ENCODE measurements around the gene CEP95. TPM values are rescaled to one million over a fixed set of nuclear protein-coding genes. Genes with fewer than 3 reads are reported as not detected.

Gene CEP95
- total RNA-seq, 1 experiment from 2014 or later: 63.8 TPM

GRCh38 chr17:64498308-64499203 is 8.2 kb upstream of the CEP95 start:
- DNase-seq (ENCODE audit: low spot score) (no peak), ATAC-seq (no peak)
- H3K36me3 Mint-ChIP-seq: peaks cover 55% of the 10 kb centered on the region
- ChIA-PET POLR2A (interaction anchor here (0.6 kb wide), 1 partner anchor 730 kb away, joined by 4 read pairs; no protein-coding TSS in a partner anchor), CTCF (interaction anchor here (1.0 to 1.2 kb wide), 2 partner anchors 79 to 151 kb away, joined by 3 to 5 read pairs; no protein-coding TSS in a partner anchor)
- H3K9me3 Mint-ChIP-seq: no peaks in the 10 kb centered on the region
- peak overlapping the region; percentile 100 for H3K4me3 Mint-ChIP-seq
- peak overlapping the region; percentile 89 for H3K27ac Mint-ChIP-seq
- peaks cover 66% of the 10 kb centered on the region for H3K4me1 Mint-ChIP-seq
- H3K27me3 Mint-ChIP-seq (ENCODE audit: low read depth): no peaks in the 10 kb centered on the region
- no peak for TF ChIP-seq MYBL2 (CRISPR knock-in tag; IDR thresholded peaks at IDR 0.05)
- TF ChIP-seq, protein P1, sequence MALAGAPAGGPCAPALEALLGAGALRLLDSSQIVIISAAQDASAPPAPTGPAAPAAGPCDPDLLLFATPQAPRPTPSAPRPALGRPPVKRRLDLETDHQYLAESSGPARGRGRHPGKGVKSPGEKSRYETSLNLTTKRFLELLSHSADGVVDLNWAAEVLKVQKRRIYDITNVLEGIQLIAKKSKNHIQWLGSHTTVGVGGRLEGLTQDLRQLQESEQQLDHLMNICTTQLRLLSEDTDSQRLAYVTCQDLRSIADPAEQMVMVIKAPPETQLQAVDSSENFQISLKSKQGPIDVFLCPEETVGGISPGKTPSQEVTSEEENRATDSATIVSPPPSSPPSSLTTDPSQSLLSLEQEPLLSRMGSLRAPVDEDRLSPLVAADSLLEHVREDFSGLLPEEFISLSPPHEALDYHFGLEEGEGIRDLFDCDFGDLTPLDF (CRISPR knock-in tag; IDR thresholded peaks at IDR 0.05): no peak
- no peak for TF ChIP-seq FOXP1 (CRISPR knock-in tag; IDR thresholded peaks at IDR 0.05; ENCODE audit: borderline replicate concordance)
- TF ChIP-seq ZNF232 (CRISPR knock-in tag; IDR thresholded peaks at IDR 0.05): no peak
- TF ChIP-seq, protein P2, sequence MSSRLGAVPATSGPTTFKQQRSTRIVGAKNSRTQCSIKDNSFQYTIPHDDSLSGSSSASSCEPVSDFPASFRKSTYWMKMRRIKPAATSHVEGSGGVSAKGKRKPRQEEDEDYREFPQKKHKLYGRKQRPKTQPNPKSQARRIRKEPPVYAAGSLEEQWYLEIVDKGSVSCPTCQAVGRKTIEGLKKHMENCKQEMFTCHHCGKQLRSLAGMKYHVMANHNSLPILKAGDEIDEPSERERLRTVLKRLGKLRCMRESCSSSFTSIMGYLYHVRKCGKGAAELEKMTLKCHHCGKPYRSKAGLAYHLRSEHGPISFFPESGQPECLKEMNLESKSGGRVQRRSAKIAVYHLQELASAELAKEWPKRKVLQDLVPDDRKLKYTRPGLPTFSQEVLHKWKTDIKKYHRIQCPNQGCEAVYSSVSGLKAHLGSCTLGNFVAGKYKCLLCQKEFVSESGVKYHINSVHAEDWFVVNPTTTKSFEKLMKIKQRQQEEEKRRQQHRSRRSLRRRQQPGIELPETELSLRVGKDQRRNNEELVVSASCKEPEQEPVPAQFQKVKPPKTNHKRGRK (CRISPR knock-in tag; IDR thresholded peaks at IDR 0.05; ENCODE audit: borderline replicate concordance): no peak
- no peak for TF ChIP-seq CREM (CRISPR knock-in tag; IDR thresholded peaks at IDR 0.05)
- TF ChIP-seq FOXK1 (CRISPR knock-in tag; IDR thresholded peaks at IDR 0.05): no peak
- no peak for TF ChIP-seq ETV6 (CRISPR knock-in tag; IDR thresholded peaks at IDR 0.05)
- TF ChIP-seq ZNF121 (CRISPR knock-in tag; IDR thresholded peaks at IDR 0.05): no peak
- TF ChIP-seq, protein P3, sequence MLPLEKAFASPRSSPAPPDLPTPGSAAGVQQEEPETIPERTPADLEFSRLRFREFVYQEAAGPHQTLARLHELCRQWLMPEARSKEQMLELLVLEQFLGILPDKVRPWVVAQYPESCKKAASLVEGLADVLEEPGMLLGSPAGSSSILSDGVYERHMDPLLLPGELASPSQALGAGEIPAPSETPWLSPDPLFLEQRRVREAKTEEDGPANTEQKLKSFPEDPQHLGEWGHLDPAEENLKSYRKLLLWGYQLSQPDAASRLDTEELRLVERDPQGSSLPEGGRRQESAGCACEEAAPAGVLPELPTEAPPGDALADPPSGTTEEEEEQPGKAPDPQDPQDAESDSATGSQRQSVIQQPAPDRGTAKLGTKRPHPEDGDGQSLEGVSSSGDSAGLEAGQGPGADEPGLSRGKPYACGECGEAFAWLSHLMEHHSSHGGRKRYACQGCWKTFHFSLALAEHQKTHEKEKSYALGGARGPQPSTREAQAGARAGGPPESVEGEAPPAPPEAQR (CRISPR knock-in tag; IDR thresholded peaks at IDR 0.05): no peak
- peak; percentile 55 for TF ChIP-seq EMX1 (CRISPR knock-in tag; IDR thresholded peaks at IDR 0.05)
- TF ChIP-seq ZNF219 (CRISPR knock-in tag; IDR thresholded peaks at IDR 0.05; ENCODE audit: borderline replicate concordance): no peak
- TF ChIP-seq, protein P4, sequence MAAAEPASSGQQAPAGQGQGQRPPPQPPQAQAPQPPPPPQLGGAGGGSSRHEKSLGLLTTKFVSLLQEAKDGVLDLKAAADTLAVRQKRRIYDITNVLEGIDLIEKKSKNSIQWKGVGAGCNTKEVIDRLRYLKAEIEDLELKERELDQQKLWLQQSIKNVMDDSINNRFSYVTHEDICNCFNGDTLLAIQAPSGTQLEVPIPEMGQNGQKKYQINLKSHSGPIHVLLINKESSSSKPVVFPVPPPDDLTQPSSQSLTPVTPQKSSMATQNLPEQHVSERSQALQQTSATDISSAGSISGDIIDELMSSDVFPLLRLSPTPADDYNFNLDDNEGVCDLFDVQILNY (CRISPR knock-in tag; IDR thresholded peaks at IDR 0.05): no peak
- 0 out of 2 replicates have a peak, but pooled peaks have one; percentile 30 for TF ChIP-seq PRRX2 (CRISPR knock-in tag; IDR thresholded peaks at IDR 0.05)
- no peak for TF ChIP-seq CBFB (CRISPR knock-in tag; IDR thresholded peaks at IDR 0.05; ENCODE audit: low read depth)
- no peak for TF ChIP-seq NR1H2 (CRISPR knock-in tag; IDR thresholded peaks at IDR 0.05)
- TF ChIP-seq OVOL2 (CRISPR knock-in tag; IDR thresholded peaks at IDR 0.05; ENCODE audit: borderline replicate concordance): no peak
- TF ChIP-seq, protein P5, sequence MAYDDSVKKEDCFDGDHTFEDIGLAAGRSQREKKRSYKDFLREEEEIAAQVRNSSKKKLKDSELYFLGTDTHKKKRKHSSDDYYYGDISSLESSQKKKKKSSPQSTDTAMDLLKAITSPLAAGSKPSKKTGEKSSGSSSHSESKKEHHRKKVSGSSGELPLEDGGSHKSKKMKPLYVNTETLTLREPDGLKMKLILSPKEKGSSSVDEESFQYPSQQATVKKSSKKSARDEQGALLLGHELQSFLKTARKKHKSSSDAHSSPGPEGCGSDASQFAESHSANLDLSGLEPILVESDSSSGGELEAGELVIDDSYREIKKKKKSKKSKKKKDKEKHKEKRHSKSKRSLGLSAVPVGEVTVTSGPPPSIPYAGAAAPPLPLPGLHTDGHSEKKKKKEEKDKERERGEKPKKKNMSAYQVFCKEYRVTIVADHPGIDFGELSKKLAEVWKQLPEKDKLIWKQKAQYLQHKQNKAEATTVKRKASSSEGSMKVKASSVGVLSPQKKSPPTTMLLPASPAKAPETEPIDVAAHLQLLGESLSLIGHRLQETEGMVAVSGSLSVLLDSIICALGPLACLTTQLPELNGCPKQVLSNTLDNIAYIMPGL (CRISPR knock-in tag; IDR thresholded peaks at IDR 0.05): no peak
- TF ChIP-seq, protein P6, sequence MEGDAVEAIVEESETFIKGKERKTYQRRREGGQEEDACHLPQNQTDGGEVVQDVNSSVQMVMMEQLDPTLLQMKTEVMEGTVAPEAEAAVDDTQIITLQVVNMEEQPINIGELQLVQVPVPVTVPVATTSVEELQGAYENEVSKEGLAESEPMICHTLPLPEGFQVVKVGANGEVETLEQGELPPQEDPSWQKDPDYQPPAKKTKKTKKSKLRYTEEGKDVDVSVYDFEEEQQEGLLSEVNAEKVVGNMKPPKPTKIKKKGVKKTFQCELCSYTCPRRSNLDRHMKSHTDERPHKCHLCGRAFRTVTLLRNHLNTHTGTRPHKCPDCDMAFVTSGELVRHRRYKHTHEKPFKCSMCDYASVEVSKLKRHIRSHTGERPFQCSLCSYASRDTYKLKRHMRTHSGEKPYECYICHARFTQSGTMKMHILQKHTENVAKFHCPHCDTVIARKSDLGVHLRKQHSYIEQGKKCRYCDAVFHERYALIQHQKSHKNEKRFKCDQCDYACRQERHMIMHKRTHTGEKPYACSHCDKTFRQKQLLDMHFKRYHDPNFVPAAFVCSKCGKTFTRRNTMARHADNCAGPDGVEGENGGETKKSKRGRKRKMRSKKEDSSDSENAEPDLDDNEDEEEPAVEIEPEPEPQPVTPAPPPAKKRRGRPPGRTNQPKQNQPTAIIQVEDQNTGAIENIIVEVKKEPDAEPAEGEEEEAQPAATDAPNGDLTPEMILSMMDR (IDR thresholded peaks at IDR 0.05): no peak
- no peak for TF ChIP-seq MLX (CRISPR knock-in tag; IDR thresholded peaks at IDR 0.05)
- TF ChIP-seq, protein P7, sequence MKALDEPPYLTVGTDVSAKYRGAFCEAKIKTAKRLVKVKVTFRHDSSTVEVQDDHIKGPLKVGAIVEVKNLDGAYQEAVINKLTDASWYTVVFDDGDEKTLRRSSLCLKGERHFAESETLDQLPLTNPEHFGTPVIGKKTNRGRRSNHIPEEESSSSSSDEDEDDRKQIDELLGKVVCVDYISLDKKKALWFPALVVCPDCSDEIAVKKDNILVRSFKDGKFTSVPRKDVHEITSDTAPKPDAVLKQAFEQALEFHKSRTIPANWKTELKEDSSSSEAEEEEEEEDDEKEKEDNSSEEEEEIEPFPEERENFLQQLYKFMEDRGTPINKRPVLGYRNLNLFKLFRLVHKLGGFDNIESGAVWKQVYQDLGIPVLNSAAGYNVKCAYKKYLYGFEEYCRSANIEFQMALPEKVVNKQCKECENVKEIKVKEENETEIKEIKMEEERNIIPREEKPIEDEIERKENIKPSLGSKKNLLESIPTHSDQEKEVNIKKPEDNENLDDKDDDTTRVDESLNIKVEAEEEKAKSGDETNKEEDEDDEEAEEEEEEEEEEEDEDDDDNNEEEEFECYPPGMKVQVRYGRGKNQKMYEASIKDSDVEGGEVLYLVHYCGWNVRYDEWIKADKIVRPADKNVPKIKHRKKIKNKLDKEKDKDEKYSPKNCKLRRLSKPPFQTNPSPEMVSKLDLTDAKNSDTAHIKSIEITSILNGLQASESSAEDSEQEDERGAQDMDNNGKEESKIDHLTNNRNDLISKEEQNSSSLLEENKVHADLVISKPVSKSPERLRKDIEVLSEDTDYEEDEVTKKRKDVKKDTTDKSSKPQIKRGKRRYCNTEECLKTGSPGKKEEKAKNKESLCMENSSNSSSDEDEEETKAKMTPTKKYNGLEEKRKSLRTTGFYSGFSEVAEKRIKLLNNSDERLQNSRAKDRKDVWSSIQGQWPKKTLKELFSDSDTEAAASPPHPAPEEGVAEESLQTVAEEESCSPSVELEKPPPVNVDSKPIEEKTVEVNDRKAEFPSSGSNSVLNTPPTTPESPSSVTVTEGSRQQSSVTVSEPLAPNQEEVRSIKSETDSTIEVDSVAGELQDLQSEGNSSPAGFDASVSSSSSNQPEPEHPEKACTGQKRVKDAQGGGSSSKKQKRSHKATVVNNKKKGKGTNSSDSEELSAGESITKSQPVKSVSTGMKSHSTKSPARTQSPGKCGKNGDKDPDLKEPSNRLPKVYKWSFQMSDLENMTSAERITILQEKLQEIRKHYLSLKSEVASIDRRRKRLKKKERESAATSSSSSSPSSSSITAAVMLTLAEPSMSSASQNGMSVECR (CRISPR knock-in tag; IDR thresholded peaks at IDR 0.05; ENCODE audit: borderline replicate concordance): no peak
- no peak for TF ChIP-seq ESRRA (CRISPR knock-in tag; IDR thresholded peaks at IDR 0.05; ENCODE audit: borderline replicate concordance)
- no peak for TF ChIP-seq CREB1 (CRISPR knock-in tag; IDR thresholded peaks at IDR 0.05)

All from WTC11 (cell line).